Mesodermal cell (in vitro differentiated cells): ENCODE results near the gene LAIR1.
"Not testable (repeated sequence)": the region's sequence is repeated elsewhere in the genome, so short reads cannot be mapped to it uniquely, and the experiment has no call there.

ENCODE experiments used
- H3K27ac ChIP-seq: 2 replicates; pipeline ENCODE4 v1.7.0; 2013; ENCODE audit warnings: mild to moderate bottlenecking, low read depth, low read length, moderate library complexity; ENCODE audit not compliant: severe bottlenecking
- H3K36me3 ChIP-seq: 2 replicates; pipeline ENCODE4 v1.7.1; 2013; ENCODE audit warnings: mild to moderate bottlenecking, low read length, moderate library complexity; ENCODE audit not compliant: control insufficient read depth, insufficient read depth
- H3K4me1 ChIP-seq: one replicate; pipeline ENCODE4 v1.7.1; 2013; ENCODE audit warnings: mild to moderate bottlenecking, low read length; ENCODE audit not compliant: insufficient read depth, control insufficient read depth, poor library complexity, severe bottlenecking
- H3K4me3 ChIP-seq: 2 replicates; pipeline ENCODE4 v1.7.0; 2013; ENCODE audit warnings: low read length, control low read depth, mild to moderate bottlenecking; ENCODE audit not compliant: insufficient read depth, poor library complexity, severe bottlenecking; ENCODE audit errors: extremely low read depth
- H3K9me3 ChIP-seq: 2 replicates; pipeline ENCODE4 v1.7.1; 2013; ENCODE audit warnings: mild to moderate bottlenecking, low read length, moderate library complexity; ENCODE audit not compliant: control insufficient read depth
- WGBS, 2 experiments: methylation state at CpG; one replicate each; pipeline ENCODE4 v1.1.5; 2013; ENCODE audit warnings: missing lambda C conversion rate in 2 of 2; ENCODE audit not compliant: insufficient coverage in 2 of 2; 5-methylcytosine and 5-hydroxymethylcytosine counted together

LAIR1 gene

DNA sequence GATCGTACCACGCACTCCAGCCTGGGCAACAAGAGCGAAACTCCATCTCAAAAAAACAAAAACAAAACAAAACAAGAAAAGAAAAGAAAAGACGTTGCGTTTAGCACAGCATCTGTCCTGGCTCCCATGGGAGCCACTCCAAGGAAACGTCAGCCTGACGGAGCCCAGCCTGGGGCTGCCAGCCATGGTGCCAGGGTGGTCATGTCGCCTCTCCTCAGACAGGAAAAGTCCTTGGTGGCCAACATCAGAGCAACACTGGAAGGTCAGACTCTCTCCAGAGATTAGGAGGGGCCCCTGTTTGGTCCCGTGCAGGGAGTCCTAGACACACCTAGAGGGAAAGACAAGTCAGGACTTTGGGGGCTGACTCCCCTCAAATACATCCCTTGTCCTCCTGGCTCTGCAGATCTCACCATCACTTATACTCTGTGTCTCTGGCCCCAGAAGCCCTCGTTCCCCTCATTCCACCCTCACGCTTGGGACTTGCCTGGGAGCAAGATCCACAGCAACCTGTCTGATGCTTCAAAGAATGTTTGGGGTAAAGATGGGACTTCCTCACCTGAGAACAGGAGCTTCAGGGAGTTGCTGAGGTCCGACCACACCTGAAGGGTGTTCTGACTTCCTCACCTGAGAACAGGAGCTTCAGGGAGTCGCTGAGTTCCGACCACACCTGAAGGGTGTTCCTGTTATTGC is 35.1 kb downstream of the LAIR1 start:
- Histone ChIP-seq H3K4me1 (no peaks in the 10 kb centered on the region), H3K9me3 (no peaks in the 10 kb centered on the region), H3K27ac (no peak overlapping the region), H3K4me3 (no peak overlapping the region), H3K36me3 (no peaks in the 10 kb centered on the region)
- 84 to 98% methylated on average over 9 to 11 of the region's 14 CpGs for WGBS, 2 experiments

DNA sequence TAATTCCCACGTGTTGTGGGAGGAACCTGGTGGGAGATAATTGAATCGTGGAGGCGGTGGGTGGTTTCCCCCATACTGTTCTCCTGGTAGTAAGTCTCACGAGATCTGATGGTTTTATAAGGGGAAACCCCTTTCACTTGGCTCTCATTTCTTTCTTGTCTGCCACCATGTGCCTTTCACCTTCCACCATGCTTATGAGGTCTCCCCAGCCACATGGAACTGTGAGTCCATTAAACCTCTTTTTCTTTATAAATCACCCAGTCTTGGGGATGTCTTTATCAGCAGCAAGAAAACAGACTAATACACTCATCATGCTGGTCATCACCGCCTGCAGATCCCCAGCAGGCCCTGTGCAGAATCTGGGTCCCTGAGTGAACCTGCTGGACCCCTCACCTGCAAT is 36.0 kb downstream of the LAIR1 start:
- H3K4me3 ChIP-seq, H3K4me1 ChIP-seq, H3K9me3 ChIP-seq, H3K27ac ChIP-seq, H3K36me3 ChIP-seq: not testable (repeated sequence)
- whole genome bisulfite sequencing, 2 experiments, result 94 to 100% methylated on average over 1 to 3 of the region's 5 CpGs

GRCh38 chr19:54325631-54326030 is 39.1 kb downstream of the LAIR1 start:
- Histone ChIP-seq H3K27ac (no peak overlapping the region), H3K36me3 (no peaks in the 10 kb centered on the region), H3K4me1 (no peaks in the 10 kb centered on the region), H3K4me3 (no peak overlapping the region), H3K9me3 (peaks cover 4% of the 10 kb centered on the region)
- WGBS, 2 experiments, result 76 to 100% methylated on average over 2 to 5 of the region's 5 CpGs

DNA sequence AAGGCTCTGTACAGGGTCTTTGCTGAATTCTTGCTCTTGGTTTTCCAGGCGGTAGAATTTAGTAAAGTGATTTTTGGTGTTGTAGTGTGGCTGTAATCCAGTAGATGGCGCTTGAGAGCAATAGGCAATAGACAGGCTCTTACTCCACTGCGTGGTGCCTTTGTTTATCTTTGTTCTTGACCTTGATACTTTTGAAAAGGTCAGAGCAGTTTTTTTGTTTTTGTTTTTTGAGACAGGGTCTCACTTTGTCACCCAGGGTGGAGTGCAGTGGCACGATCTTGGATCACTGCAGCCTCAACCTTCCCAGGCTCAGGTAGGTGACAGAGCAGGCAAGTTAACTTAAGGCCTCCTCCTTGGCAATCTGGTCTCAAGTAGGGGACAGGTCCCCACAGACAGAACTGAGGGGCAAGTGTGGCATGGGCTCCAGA is 39.5 kb downstream of the LAIR1 start:
- 19 to 21% methylated on average over 4 of the region's 4 CpGs for WGBS, 2 experiments
- Histone ChIP-seq H3K4me1 (no peaks in the 10 kb centered on the region), H3K9me3 (peaks cover 4% of the 10 kb centered on the region), H3K36me3 (no peaks in the 10 kb centered on the region), H3K27ac (no peak overlapping the region), H3K4me3 (no peak overlapping the region)

DNA sequence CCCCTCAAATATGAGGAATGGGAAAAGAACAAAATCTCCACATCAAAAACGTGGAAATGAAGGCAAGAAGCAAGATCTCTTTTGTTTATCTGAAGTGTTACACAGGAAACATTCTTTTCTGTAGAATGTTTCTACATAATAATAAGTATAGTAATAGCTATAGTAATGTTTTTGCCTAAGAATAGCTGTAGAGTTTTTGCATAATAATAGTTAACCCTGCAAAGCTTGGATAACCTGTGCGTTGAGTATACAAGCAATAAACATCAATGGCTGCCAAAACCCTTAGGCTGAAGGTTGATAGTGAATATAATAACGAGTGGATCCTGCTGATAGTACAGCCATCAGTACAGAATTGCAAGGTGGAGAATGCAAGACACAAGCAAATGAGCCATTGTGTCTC is 40.7 kb downstream of the LAIR1 start:
- H3K4me3 ChIP-seq, result no peak overlapping the region
- H3K4me1 ChIP-seq, result no peaks in the 10 kb centered on the region
- 17% methylated on average over 2 of the region's 3 CpGs; no CpG with 5 or more reads in 1 of the 2 experiments for WGBS, 2 experiments
- peaks cover 4% of the 10 kb centered on the region for H3K9me3 ChIP-seq
- no peak overlapping the region for H3K27ac ChIP-seq
- no peaks in the 10 kb centered on the region for H3K36me3 ChIP-seq

GRCh38 chr19:54322934-54323333 is 41.8 kb downstream of the LAIR1 start:
- no CpG with 5 or more reads among the region's 13 CpGs for WGBS, 2 experiments
- not testable (repeated sequence) for H3K4me3 ChIP-seq, H3K36me3 ChIP-seq, H3K9me3 ChIP-seq, H3K4me1 ChIP-seq, H3K27ac ChIP-seq

- not testable (repeated sequence) for H3K9me3 ChIP-seq, H3K36me3 ChIP-seq, H3K4me3 ChIP-seq, H3K4me1 ChIP-seq, H3K27ac ChIP-seq
- 83 to 96% methylated on average over 3 to 9 of the region's 13 CpGs for WGBS, 2 experiments
Measured at GRCh38 chr19:54322295-54322694, 42.4 kb downstream of the LAIR1 start.

- Histone ChIP-seq H3K4me1 (no peaks in the 10 kb centered on the region), H3K9me3 (peaks cover 4% of the 10 kb centered on the region), H3K27ac (no peak overlapping the region), H3K36me3 (no peaks in the 10 kb centered on the region), H3K4me3 (no peak overlapping the region)
- WGBS, 2 experiments, result 90 to 91% methylated on average over 7 to 8 of the region's 14 CpGs
Measured at GRCh38 chr19:54319892-54320670, 44.6 kb downstream of the LAIR1 start.

DNA sequence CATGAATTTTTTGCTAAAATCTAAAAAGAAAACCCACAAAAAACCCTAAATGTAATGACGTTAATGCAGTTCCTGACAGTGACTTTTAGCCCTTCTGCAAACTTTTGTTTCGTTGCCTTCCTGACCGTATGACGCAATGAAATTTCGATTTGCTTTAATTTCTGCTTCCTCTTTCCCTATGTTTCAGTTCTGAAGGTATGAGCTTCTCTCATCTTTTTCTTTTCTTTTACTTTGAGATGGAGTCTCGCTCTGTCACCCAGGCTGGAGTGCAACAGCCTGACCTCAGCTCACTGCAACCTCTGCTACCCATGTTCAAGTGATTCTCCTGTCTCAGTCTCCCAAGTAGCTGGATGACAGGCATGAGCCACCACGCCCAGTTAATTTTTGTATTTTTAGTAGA is 45.7 kb downstream of the LAIR1 start:
- peaks cover 4% of the 10 kb centered on the region for H3K9me3 ChIP-seq
- whole genome bisulfite sequencing, 2 experiments, result 91 to 92% methylated on average over 6 of the region's 7 CpGs
- H3K36me3 ChIP-seq, result no peaks in the 10 kb centered on the region
- H3K4me1 ChIP-seq, result no peaks in the 10 kb centered on the region
- H3K27ac ChIP-seq, result no peak overlapping the region
- no peak overlapping the region for H3K4me3 ChIP-seq

GRCh38 chr19:54317965-54318240 is 46.8 kb downstream of the LAIR1 start:
- Histone ChIP-seq H3K27ac (no peak overlapping the region), H3K36me3 (no peaks in the 10 kb centered on the region), H3K4me3 (no peak overlapping the region), H3K4me1 (no peaks in the 10 kb centered on the region), H3K9me3 (peaks cover 4% of the 10 kb centered on the region)
- WGBS, 2 experiments, result 93 to 94% methylated on average over 4 to 6 of the region's 9 CpGs
